HFF-Myc (cell line): Measurements from ENCODE around the gene SSX2IP.
A peak's percentile ranks its signal among the peaks of the same experiment; 100 is the strongest.

Experiments used
- DNase-seq: peaks from one replicate; pipeline ENCODE4 v3.0.0-alpha.2; 2011; ENCODE audit warnings: low read depth; ENCODE audit errors: extremely low read depth
- H3K4me3 ChIP-seq: replicated peaks from 2 replicates; pipeline ENCODE4 v1.5.1; 2011; ENCODE audit warnings: low read depth, mild to moderate bottlenecking, control low read depth, low read length
- CTCF ChIP-seq: IDR thresholded peaks from 2 replicates; pipeline ENCODE4 v1.5.1; 2012; ENCODE audit warnings: mild to moderate bottlenecking, low read depth, low read length, control low read depth; ENCODE audit errors: missing control alignments

Gene SSX2IP

DNA sequence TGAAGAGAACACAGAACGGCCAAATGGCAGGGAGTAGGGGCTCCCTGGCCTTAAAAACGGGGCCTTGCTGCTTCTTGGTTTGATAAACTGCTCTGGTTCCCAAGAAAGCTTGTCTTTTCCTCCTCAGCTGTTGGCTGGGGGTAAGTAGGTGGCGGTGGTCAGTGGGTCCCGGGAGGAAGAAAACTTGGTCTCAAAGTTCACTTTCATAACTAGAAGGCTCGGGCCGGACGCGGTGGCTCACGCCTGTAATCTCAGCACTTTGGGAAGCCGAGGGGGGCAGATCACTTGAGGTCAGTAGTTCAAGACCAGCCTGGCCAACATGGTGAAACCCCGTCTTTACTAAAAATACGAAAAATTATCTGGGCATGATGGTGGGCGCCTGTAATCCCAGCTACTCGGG lies 68.7 kb downstream of the SSX2IP start:
- TF ChIP-seq CTCF, result no peak
- DNase-seq, result no peak
- H3K4me3 ChIP-seq, result no peak overlapping the region

DNA sequence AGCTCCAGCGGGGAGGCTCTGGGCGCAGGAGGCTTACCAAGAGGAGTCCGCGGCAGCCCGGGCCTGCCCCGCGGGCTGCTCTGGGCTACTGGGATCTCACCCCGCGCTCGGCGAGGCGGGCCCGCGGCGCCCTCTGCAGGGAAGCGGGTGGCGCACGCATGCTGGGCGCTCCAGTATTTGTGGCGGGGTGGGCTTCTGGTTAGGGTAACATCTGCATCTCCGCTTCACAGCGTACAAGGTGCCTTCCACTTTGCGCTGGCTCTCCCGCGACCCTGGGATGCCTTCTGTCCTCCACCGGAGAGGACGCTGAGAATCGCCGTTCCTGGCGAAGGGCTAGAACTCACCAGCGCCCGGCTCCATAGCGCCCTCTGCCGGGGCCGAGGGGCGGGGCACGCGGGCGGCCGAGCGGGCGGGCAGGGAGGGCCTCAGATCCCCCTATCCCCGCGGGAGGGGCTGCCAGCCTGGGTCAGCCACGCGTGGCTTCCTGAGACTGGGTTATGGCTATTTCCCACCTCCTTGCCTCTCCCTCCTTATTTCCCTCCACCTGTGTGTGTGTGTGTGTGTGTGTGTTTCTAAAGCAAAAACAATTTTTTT lies 69.4 kb downstream of the SSX2IP start:
- TF ChIP-seq CTCF, result peak; percentile 76
- H3K4me3 ChIP-seq, result peak overlapping the region; percentile 35
- no peak for DNase-seq

- peak; percentile 74 for DNase-seq
- TF ChIP-seq CTCF, result no peak
- H3K4me3 ChIP-seq, result 0 out of 2 replicates have a peak overlapping the region, but pooled peaks have one; percentile 11
These were observed 70.7 kb downstream of the SSX2IP start for GRCh38 chr1:84619383-84620102.

DNA sequence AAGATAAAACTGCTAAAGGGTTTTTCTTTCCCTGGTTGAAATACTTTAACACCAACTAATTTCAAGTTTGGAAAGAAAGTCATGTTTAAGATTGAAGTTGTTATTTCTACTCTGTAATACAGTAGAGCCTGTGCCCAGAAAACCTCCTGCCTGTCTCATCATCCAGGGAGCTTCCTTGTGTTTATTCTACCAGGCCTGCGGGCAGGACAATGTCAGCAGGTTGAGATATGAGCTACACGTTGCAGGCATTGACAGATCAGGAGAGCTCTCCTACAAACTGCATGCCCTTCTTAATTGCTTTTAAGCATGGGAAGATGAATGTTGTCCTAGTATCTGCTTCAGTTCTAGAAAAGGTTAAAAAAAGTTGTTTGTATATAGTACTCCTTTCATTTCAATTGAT lies 72.9 kb downstream of the SSX2IP start:
- no peak overlapping the region for H3K4me3 ChIP-seq

GRCh38 chr1:84615790-84616189 lies 74.5 kb downstream of the SSX2IP start:
- no peak for DNase-seq
- TF ChIP-seq CTCF, result no peak
- no peak overlapping the region for H3K4me3 ChIP-seq

More for the DNA sequence above, 72.9 kb downstream of the SSX2IP start:
- no peak for DNase-seq
- no peak for TF ChIP-seq CTCF

- no peak for TF ChIP-seq CTCF
- no peak overlapping the region for H3K4me3 ChIP-seq
- no peak for DNase-seq
These were observed 76.4 kb downstream of the SSX2IP start for GRCh38 chr1:84613887-84614286.
